Measurements from ENCODE around the gene MYO9B. TPM values are rescaled to one million over a fixed set of nuclear protein-coding genes. Genes with fewer than 3 reads are reported as not detected.

The MYO9B gene
- polyA plus RNA-seq, 1 donor (not counting 4 experiments of a cell fraction or from before 2014, with no cell fraction given): 14.3 TPM

DNA sequence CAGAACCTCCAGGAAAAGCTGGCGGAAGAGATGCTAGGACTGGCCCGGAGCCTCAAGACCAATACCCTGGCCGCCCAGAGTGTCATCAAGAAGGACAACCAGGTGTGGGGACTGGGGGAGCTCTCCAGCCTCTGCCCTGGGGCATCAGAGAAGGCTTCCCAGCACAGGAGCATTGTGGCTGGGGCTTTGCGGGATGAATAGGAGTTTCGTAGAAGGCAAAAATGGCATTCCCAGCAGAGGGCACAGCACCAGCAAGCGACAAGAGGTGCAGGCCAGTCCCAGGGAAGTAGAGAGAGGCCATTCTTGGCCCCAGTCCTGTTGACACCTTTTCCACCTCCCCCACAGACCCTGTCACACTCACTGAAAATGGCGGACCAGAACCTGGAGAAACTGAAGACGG, 143.7 kb downstream of the MYO9B start:
- no peaks in the 10 kb centered on the region for H3K9me3 ChIP-seq (ENCODE audit: control insufficient read depth, low read depth, low read length)
- dilution Hi-C loops (cut with MboI; ENCODE audit: extremely low pct_ligation_motif_present, low sequenced_read_pairs): no loop called here
- peaks cover 14% of the 10 kb centered on the region for H3K4me1 ChIP-seq (ENCODE audit: control insufficient read depth, extremely low read depth, insufficient read depth, low read length)
- H3K36me3 ChIP-seq (ENCODE audit: control insufficient read depth in 2 of 2, extremely low read depth in 1 of 2, insufficient read depth in 2 of 2, low read length in 2 of 2): peaks cover 2 to 12% of the 10 kb centered on the region in 2 experiments
- no peak overlapping the region for H3K4me3 ChIP-seq (ENCODE audit: control insufficient read depth in 2 of 3, extremely low read depth in 1 of 3, insufficient read depth in 2 of 3, low read depth in 1 of 3, low read length in 3 of 3)
- H3K9me1 ChIP-seq (ENCODE audit: control insufficient read depth, extremely low read depth, insufficient read depth, low read length): no peaks in the 10 kb centered on the region
- no peak overlapping the region for H3K4me2 ChIP-seq (ENCODE audit: control insufficient read depth, extremely low read depth, insufficient read depth, low read depth, low read length)
- no peaks in the 10 kb centered on the region for H4K20me1 ChIP-seq (ENCODE audit: control insufficient read depth, extremely low read depth, insufficient read depth, low read length)
- FAIRE-seq (no peak), DNase-seq (ENCODE audit: low read depth, low spot score) (no peak)
- H3K79me2 ChIP-seq (ENCODE audit: control insufficient read depth, insufficient read depth, low read length): no peaks in the 10 kb centered on the region
- no peak for TF ChIP-seq EZH2 (IDR thresholded peaks at IDR 0.05; ENCODE audit: low read length)
- TF ChIP-seq, protein P1, sequence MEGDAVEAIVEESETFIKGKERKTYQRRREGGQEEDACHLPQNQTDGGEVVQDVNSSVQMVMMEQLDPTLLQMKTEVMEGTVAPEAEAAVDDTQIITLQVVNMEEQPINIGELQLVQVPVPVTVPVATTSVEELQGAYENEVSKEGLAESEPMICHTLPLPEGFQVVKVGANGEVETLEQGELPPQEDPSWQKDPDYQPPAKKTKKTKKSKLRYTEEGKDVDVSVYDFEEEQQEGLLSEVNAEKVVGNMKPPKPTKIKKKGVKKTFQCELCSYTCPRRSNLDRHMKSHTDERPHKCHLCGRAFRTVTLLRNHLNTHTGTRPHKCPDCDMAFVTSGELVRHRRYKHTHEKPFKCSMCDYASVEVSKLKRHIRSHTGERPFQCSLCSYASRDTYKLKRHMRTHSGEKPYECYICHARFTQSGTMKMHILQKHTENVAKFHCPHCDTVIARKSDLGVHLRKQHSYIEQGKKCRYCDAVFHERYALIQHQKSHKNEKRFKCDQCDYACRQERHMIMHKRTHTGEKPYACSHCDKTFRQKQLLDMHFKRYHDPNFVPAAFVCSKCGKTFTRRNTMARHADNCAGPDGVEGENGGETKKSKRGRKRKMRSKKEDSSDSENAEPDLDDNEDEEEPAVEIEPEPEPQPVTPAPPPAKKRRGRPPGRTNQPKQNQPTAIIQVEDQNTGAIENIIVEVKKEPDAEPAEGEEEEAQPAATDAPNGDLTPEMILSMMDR (optimal IDR thresholded peaks at IDR 0.05 in 1 of 3, IDR thresholded peaks at IDR 0.05 in 1 of 3, conservative IDR thresholded peaks at IDR 0.05 in 1 of 3; ENCODE audit: extremely low read depth in 1 of 3, insufficient read depth in 2 of 3, low read length in 3 of 3): no peak
- no peak overlapping the region for H3K27ac ChIP-seq (ENCODE audit: control insufficient read depth, insufficient read depth, low read length)
- no peaks in the 10 kb centered on the region for H3K27me3 ChIP-seq (ENCODE audit: control insufficient read depth, extremely low read depth, insufficient read depth, low read length)
- no peak overlapping the region for H3K9ac ChIP-seq (ENCODE audit: control insufficient read depth, extremely low read depth, insufficient read depth, low read length)
- no peak overlapping the region for H2AFZ ChIP-seq (ENCODE audit: control insufficient read depth, low read length)

DNA sequence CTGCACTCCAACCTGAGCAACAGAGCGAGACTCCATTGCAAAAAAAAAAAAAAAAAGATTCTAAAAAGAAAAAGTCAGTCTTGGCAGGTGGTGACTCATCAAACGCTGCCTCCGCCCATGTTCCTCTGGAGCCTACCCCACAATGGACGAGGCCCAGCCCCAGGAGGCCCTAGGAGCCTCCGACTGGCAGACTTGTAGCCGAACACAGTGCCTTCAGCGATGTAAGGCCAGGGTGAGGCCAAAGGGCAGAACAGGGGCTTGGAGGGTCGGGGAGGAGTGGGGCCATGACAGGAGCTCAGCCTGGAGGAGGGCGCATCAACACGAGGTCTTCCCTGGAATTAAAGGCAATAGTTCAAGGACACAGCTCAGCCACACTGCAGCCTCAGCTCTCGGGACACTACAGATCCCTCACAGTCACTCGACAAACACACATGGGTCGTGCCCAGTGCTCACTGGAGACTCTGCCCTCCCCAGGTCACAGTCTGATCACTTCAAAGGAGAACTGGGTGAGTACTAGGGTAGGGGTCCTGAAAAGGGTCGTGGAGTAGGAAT, 144.7 kb downstream of the MYO9B start:
- Histone ChIP-seq H3K27me3 (ENCODE audit: control insufficient read depth, extremely low read depth, insufficient read depth, low read length) (no peaks in the 10 kb centered on the region), H3K9ac (ENCODE audit: control insufficient read depth, extremely low read depth, insufficient read depth, low read length) (peak overlapping the region; percentile 60), H3K9me1 (ENCODE audit: control insufficient read depth, extremely low read depth, insufficient read depth, low read length) (no peaks in the 10 kb centered on the region), H3K36me3 (ENCODE audit: control insufficient read depth in 2 of 2, extremely low read depth in 1 of 2, insufficient read depth in 2 of 2, low read length in 2 of 2) (peaks cover 2 to 12% of the 10 kb centered on the region in 2 experiments), H3K79me2 (ENCODE audit: control insufficient read depth, insufficient read depth, low read length) (no peaks in the 10 kb centered on the region), H3K9me3 (ENCODE audit: control insufficient read depth, low read depth, low read length) (no peaks in the 10 kb centered on the region), H4K20me1 (ENCODE audit: control insufficient read depth, extremely low read depth, insufficient read depth, low read length) (no peaks in the 10 kb centered on the region), H3K4me2 (ENCODE audit: control insufficient read depth, extremely low read depth, insufficient read depth, low read depth, low read length) (peak overlapping the region; percentile 59), H3K4me1 (ENCODE audit: control insufficient read depth, extremely low read depth, insufficient read depth, low read length) (peaks cover 8% of the 10 kb centered on the region), H3K27ac (ENCODE audit: control insufficient read depth, insufficient read depth, low read length) (peak overlapping the region; percentile 23), H2AFZ (ENCODE audit: control insufficient read depth, low read length) (peak overlapping the region; percentile 66), H3K4me3 (ENCODE audit: control insufficient read depth in 2 of 3, extremely low read depth in 1 of 3, insufficient read depth in 2 of 3, low read depth in 1 of 3, low read length in 3 of 3) (no peak overlapping the region)
- no peak for TF ChIP-seq EZH2 (IDR thresholded peaks at IDR 0.05; ENCODE audit: low read length)
- dilution Hi-C loops (cut with MboI; ENCODE audit: extremely low pct_ligation_motif_present, low sequenced_read_pairs): no loop called here
- FAIRE-seq: peak; percentile 66
- no peak for DNase-seq (ENCODE audit: low read depth, low spot score)

DNA sequence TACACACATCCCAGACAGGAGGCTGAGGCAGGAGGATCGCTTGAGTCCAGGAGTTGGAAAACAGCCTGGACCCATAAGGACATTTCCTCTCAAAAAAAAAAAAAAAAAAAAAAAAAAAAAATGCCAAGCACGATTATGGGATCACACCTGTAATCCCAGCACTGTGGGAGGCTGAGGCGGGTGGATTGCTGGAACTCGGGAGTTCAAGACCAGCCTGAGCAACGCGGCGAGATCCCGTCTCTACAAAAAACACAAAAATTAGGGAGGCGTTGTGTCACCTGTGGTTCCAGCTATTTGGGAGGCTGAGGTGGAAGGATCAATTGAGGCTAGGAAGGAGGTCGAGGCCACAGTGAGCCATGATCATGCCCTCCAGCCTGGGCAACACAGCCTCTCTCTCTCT, 149.5 kb downstream of the MYO9B start:
- Histone ChIP-seq H3K4me2 (ENCODE audit: control insufficient read depth, extremely low read depth, insufficient read depth, low read depth, low read length) (no peak overlapping the region), H2AFZ (ENCODE audit: control insufficient read depth, low read length) (no peak overlapping the region), H4K20me1 (ENCODE audit: control insufficient read depth, extremely low read depth, insufficient read depth, low read length) (no peaks in the 10 kb centered on the region)

More for the DNA sequence above, 149.5 kb downstream of the MYO9B start:
- Histone ChIP-seq H3K27me3 (ENCODE audit: control insufficient read depth, extremely low read depth, insufficient read depth, low read length) (no peaks in the 10 kb centered on the region), H3K4me1 (ENCODE audit: control insufficient read depth, extremely low read depth, insufficient read depth, low read length) (peaks cover 5% of the 10 kb centered on the region), H3K9me1 (ENCODE audit: control insufficient read depth, extremely low read depth, insufficient read depth, low read length) (no peaks in the 10 kb centered on the region), H3K36me3 (ENCODE audit: control insufficient read depth in 2 of 2, extremely low read depth in 1 of 2, insufficient read depth in 2 of 2, low read length in 2 of 2) (peaks cover 0 to 2% of the 10 kb centered on the region in 2 experiments), H3K79me2 (ENCODE audit: control insufficient read depth, insufficient read depth, low read length) (no peaks in the 10 kb centered on the region), H3K9ac (ENCODE audit: control insufficient read depth, extremely low read depth, insufficient read depth, low read length) (no peak overlapping the region), H3K9me3 (ENCODE audit: control insufficient read depth, low read depth, low read length) (no peaks in the 10 kb centered on the region), H3K27ac (ENCODE audit: control insufficient read depth, insufficient read depth, low read length) (no peak overlapping the region), H3K4me3 (ENCODE audit: control insufficient read depth in 2 of 3, extremely low read depth in 1 of 3, insufficient read depth in 2 of 3, low read depth in 1 of 3, low read length in 3 of 3) (no peak overlapping the region)
- dilution Hi-C loops (cut with MboI; ENCODE audit: extremely low pct_ligation_motif_present, low sequenced_read_pairs): no loop called here
- no peak for FAIRE-seq
- TF ChIP-seq, protein P1 (optimal IDR thresholded peaks at IDR 0.05 in 1 of 3, IDR thresholded peaks at IDR 0.05 in 1 of 3, conservative IDR thresholded peaks at IDR 0.05 in 1 of 3; ENCODE audit: extremely low read depth in 1 of 3, insufficient read depth in 2 of 3, low read length in 3 of 3): no peak
- TF ChIP-seq EZH2 (IDR thresholded peaks at IDR 0.05; ENCODE audit: low read length): no peak
- no peak for DNase-seq (ENCODE audit: low read depth, low spot score)
